H1 (cell line): Measurements from ENCODE around the gene DVL3.

Experiments
- ATF2 ChIP-seq: IDR thresholded peaks from 2 replicates; pipeline ENCODE4 v1.6.1; 2012; ENCODE audit warnings: low read length, inconsistent platforms
- ATF3 ChIP-seq: IDR thresholded peaks from 2 replicates; pipeline ENCODE4 v1.6.1; 2011; ENCODE audit warnings: low read depth, mild to moderate bottlenecking, low read length; ENCODE audit not compliant: insufficient read depth
- CEBPB ChIP-seq: IDR thresholded peaks from 2 replicates; pipeline ENCODE4 v1.6.1; 2012; ENCODE audit warnings: low read depth, low read length
- CTCF ChIP-seq, 3 experiments: IDR thresholded peaks; 1 replicate in 2 of 3; 2 replicates in 1 of 3; pipeline versions ENCODE4 v1.5.1 to v1.6.1; 2011; ENCODE audit warnings: low read length in 3 of 3, mild to moderate bottlenecking in 3 of 3, inconsistent platforms in 2 of 3, low read depth in 1 of 3, moderate library complexity in 1 of 3; ENCODE audit not compliant: insufficient read depth in 1 of 3; ENCODE audit errors: control extremely low read depth in 1 of 3
- JUND ChIP-seq: IDR thresholded peaks from 2 replicates; pipeline ENCODE4 v1.6.1; 2011; ENCODE audit warnings: mild to moderate bottlenecking, improper control_type of control experiment, low read length
- MAFK ChIP-seq: IDR thresholded peaks from 2 replicates; pipeline ENCODE4 v1.6.1; 2012; ENCODE audit warnings: low read depth, mild to moderate bottlenecking, improper control_type of control experiment, low read length
- POLR2A ChIP-seq, 2 experiments: IDR thresholded peaks; 1 replicate in 1 of 2; 2 replicates in 1 of 2; pipeline ENCODE4 v1.6.1; 2011; ENCODE audit warnings: low read depth in 2 of 2, low read length in 2 of 2, mild to moderate bottlenecking in 2 of 2; ENCODE audit errors: control extremely low read depth in 1 of 2
- POLR2AphosphoS5 ChIP-seq: IDR thresholded peaks from 2 replicates; pipeline ENCODE4 v1.6.1; 2011; ENCODE audit warnings: low read depth, low read length
- RAD21 ChIP-seq, 2 experiments: IDR thresholded peaks in 1 of 2; conservative IDR thresholded peaks in 1 of 2; 2 replicates each; pipeline ENCODE4 v1.6.1; 2011; ENCODE audit warnings: low read depth in 2 of 2, low read length in 2 of 2, improper control_type of control experiment in 1 of 2, inconsistent platforms in 1 of 2, mild to moderate bottlenecking in 1 of 2, moderate library complexity in 1 of 2
- SUZ12 ChIP-seq: fragments of 200-600 bp; sonication (generic); IDR thresholded peaks from 2 replicates; pipeline ENCODE4 v1.6.1; 2012; ENCODE audit warnings: mild to moderate bottlenecking, inconsistent platforms, low read length, moderate library complexity, mixed read lengths
- USF2 ChIP-seq: IDR thresholded peaks from 2 replicates; pipeline ENCODE4 v1.6.1; 2011; ENCODE audit warnings: low read length, improper control_type of control experiment

GRCh38 chr3:184218814-184219213 is 63.6 kb downstream of the DVL3 start:
- no peak for TF ChIP-seq CTCF (IDR thresholded peaks at IDR 0.05; ENCODE audit: control extremely low read depth in 1 of 3, insufficient read depth in 1 of 3, low read depth in 1 of 3, low read length in 3 of 3)
- TF ChIP-seq ATF3, result no peak
- TF ChIP-seq MAFK, result no peak
- no peak for TF ChIP-seq USF2
- TF ChIP-seq RAD21 (IDR thresholded peaks at IDR 0.05 in 1 of 2, conservative IDR thresholded peaks at IDR 0.05 in 1 of 2; ENCODE audit: low read depth in 2 of 2, low read length in 2 of 2), result no peak
- TF ChIP-seq SUZ12, result no peak
- TF ChIP-seq CEBPB, result no peak
- TF ChIP-seq JUND, result no peak
- no peak for TF ChIP-seq ATF2
- TF ChIP-seq POLR2AphosphoS5, result no peak
- no peak for TF ChIP-seq POLR2A (IDR thresholded peaks at IDR 0.05; ENCODE audit: control extremely low read depth in 1 of 2, low read depth in 2 of 2, low read length in 2 of 2)
